MCF 10A (cell line): Measurements from ENCODE around the gene EIF2S3. TPM values are rescaled to one million over a fixed set of nuclear protein-coding genes. Genes with fewer than 3 reads are reported as not detected.

Experiments
- BruUV-seq: library from RNA; stranded (reverse); fragments of 400-500 nt; replicated peaks from 2 replicates; lab custom pipeline; 2021; lab: Mats Ljungman, UMichigan
- CTCF ChIA-PET: fragments of 300-600 bp; sonication (Branson Sonifier 250); formaldehyde crosslinking; extraction: SDS; loops from one replicate; lab custom pipeline; 2021; ENCODE audit warnings: antibody characterized with exemption, inconsistent platforms; lab: Yijun Ruan, JAX
- POLR2A ChIA-PET: fragments of 300-600, 350-650 bp; sonication (Branson Sonifier 250); formaldehyde crosslinking; extraction: SDS; loops from one replicate; lab custom pipeline; 2020; ENCODE audit warnings: antibody characterized with exemption, inconsistent platforms; lab: Yijun Ruan, JAX
- DNase-seq: peaks from one replicate; pipeline ENCODE4 v3.0.0-alpha.2; 2018; ENCODE audit not compliant: unreplicated experiment
- H3K27ac Mint-ChIP-seq: one replicate; pipeline ENCODE4 v1.8.0; 2022; ENCODE audit warnings: mild to moderate bottlenecking, low read depth, mixed read lengths; ENCODE audit not compliant: unreplicated experiment
- H3K27me3 Mint-ChIP-seq: one replicate; pipeline ENCODE4 v1.8.0; 2022; ENCODE audit warnings: mixed read lengths; ENCODE audit not compliant: insufficient read depth, unreplicated experiment
- H3K36me3 Mint-ChIP-seq: one replicate; pipeline ENCODE4 v1.8.0; 2022; ENCODE audit warnings: mild to moderate bottlenecking, moderate library complexity, mixed read lengths; ENCODE audit not compliant: insufficient read depth, unreplicated experiment
- H3K4me1 Mint-ChIP-seq: one replicate; pipeline ENCODE4 v1.8.0; 2022; ENCODE audit warnings: mixed read lengths; ENCODE audit not compliant: insufficient read depth, unreplicated experiment
- H3K4me3 Mint-ChIP-seq: one replicate; pipeline ENCODE4 v1.8.0; 2022; ENCODE audit warnings: mild to moderate bottlenecking, moderate library complexity, mixed read lengths; ENCODE audit not compliant: unreplicated experiment
- H3K9me3 Mint-ChIP-seq: one replicate; pipeline ENCODE4 v1.8.0; 2022; ENCODE audit warnings: mixed read lengths; ENCODE audit not compliant: unreplicated experiment
- intact Hi-C: fragments of 100-400 bp; cut with micrococcal nuclease; formaldehyde crosslinking; loops from 2 replicates; pipeline ENCODE4 v1.14.1; 2022
- total RNA-seq: library from RNA; stranded (reverse); gene quantifications from 2 replicates; pipeline ENCODE4 v1.2.3, GENCODE V29; 2022
- TF ChIP-seq, protein P1 (sequence below): fragments of 200-600 bp; IDR thresholded peaks from one replicate; pipeline ENCODE4 v1.8.0; 2022; ENCODE audit warnings: antibody characterized with exemption, mild to moderate bottlenecking; ENCODE audit not compliant: unreplicated experiment

The EIF2S3 gene
- total RNA-seq, 1 experiment from 2014 or later: 391 TPM

- H3K36me3 Mint-ChIP-seq: peaks cover 42% of the 10 kb centered on the region
- intact Hi-C loops: loop anchor here (1.0 to 5.0 kb wide), 4 partner anchors 70 to 418 kb away; no protein-coding TSS in a partner anchor
- POLR2A ChIA-PET: interaction anchor here (0.8 to 1.3 kb wide), 2 partner anchors 22 to 65 kb away, joined by 3 read pairs; no protein-coding TSS in a partner anchor
- BruUV-seq: no TSS peak
- no peak overlapping the region for H3K27ac Mint-ChIP-seq
- no peaks in the 10 kb centered on the region for H3K4me1 Mint-ChIP-seq
- no peak overlapping the region for H3K4me3 Mint-ChIP-seq
- CTCF ChIA-PET: interaction anchor here (0.6 to 0.7 kb wide), 2 partner anchors 125 to 616 kb away, joined by 4 to 5 read pairs; no protein-coding TSS in a partner anchor
- no peaks in the 10 kb centered on the region for H3K9me3 Mint-ChIP-seq
- TF ChIP-seq, protein P1, sequence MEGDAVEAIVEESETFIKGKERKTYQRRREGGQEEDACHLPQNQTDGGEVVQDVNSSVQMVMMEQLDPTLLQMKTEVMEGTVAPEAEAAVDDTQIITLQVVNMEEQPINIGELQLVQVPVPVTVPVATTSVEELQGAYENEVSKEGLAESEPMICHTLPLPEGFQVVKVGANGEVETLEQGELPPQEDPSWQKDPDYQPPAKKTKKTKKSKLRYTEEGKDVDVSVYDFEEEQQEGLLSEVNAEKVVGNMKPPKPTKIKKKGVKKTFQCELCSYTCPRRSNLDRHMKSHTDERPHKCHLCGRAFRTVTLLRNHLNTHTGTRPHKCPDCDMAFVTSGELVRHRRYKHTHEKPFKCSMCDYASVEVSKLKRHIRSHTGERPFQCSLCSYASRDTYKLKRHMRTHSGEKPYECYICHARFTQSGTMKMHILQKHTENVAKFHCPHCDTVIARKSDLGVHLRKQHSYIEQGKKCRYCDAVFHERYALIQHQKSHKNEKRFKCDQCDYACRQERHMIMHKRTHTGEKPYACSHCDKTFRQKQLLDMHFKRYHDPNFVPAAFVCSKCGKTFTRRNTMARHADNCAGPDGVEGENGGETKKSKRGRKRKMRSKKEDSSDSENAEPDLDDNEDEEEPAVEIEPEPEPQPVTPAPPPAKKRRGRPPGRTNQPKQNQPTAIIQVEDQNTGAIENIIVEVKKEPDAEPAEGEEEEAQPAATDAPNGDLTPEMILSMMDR: no peak
- no peak for DNase-seq
- no peaks in the 10 kb centered on the region for H3K27me3 Mint-ChIP-seq
Measured at GRCh38 chrX:24080704-24081103, 25.9 kb downstream of the EIF2S3 start.

GRCh38 chrX:24081661-24082154 lies 27.0 kb downstream of the EIF2S3 start:
- Mint-ChIP-seq H3K36me3 (peaks cover 32% of the 10 kb centered on the region), H3K9me3 (no peaks in the 10 kb centered on the region), H3K4me1 (no peaks in the 10 kb centered on the region), H3K4me3 (peak overlapping the region; percentile 21), H3K27ac (no peak overlapping the region), H3K27me3 (no peaks in the 10 kb centered on the region)
- TF ChIP-seq, protein P1: peak; percentile 65
- intact Hi-C loops: loop anchor here (1.0 to 5.0 kb wide), 4 partner anchors 69 to 417 kb away; no protein-coding TSS in a partner anchor
- BruUV-seq: no TSS peak
- DNase-seq: peak; percentile 84
- POLR2A ChIA-PET: interaction anchor here (0.6 to 1.3 kb wide), 3 partner anchors 22 to 161 kb away, joined by 4 to 6 read pairs (median 4); no protein-coding TSS in a partner anchor
- CTCF ChIA-PET: interaction anchor here (0.6 to 1.2 kb wide), 6 partner anchors 25 to 165 kb away, joined by 3 to 5 read pairs (median 3); no protein-coding TSS in a partner anchor

DNA sequence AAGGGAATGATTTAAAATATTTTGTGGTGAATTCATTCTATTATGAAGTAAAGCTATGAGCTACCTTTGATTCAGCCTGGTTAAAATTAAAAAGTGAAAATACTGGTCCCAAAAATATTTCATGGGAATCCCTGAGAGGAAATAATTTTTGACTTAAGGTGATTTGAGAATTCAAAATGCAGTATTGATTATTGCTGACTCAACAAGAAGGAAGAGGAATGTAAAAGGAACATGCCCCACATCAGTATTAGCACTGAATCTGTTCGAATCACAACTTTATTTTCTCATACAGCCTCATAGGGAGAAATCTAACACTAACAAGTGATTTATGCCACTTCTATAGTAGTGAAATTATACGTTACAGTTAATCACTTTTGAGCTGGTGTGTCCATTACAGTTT lies 27.7 kb downstream of the EIF2S3 start:
- no peak for DNase-seq
- ChIA-PET CTCF (interaction anchor here (0.6 to 1.2 kb wide), 11 partner anchors 24 to 289 kb away, joined by 3 to 7 read pairs (median 3); no protein-coding TSS in a partner anchor), POLR2A (interaction anchor here (0.6 to 1.3 kb wide), 3 partner anchors 23 to 83 kb away, joined by 4 to 6 read pairs (median 4); no protein-coding TSS in a partner anchor)
- intact Hi-C loops: loop anchor here (5.0 kb wide), 1 partner anchor 285 kb away; no protein-coding TSS in a partner anchor
- Mint-ChIP-seq H3K4me1 (no peaks in the 10 kb centered on the region), H3K4me3 (no peak overlapping the region), H3K9me3 (no peaks in the 10 kb centered on the region), H3K27me3 (no peaks in the 10 kb centered on the region), H3K27ac (no peak overlapping the region), H3K36me3 (peaks cover 25% of the 10 kb centered on the region)
- TF ChIP-seq, protein P1: no peak
- no TSS peak for BruUV-seq

- H3K4me3 Mint-ChIP-seq: no peak overlapping the region
- ChIA-PET CTCF (interaction anchor here (0.7 to 0.9 kb wide), 2 partner anchors 58 to 158 kb away, joined by 5 read pairs; partner anchors contain the start of gene KLHL15), POLR2A (interaction anchor here (1.2 kb wide), 1 partner anchor 73 kb away, joined by 3 read pairs; no protein-coding TSS in a partner anchor)
- H3K27me3 Mint-ChIP-seq: no peaks in the 10 kb centered on the region
- no peaks in the 10 kb centered on the region for H3K9me3 Mint-ChIP-seq
- no peak for DNase-seq
- no peaks in the 10 kb centered on the region for H3K4me1 Mint-ChIP-seq
- intact Hi-C loops: no loop called here
- no peak overlapping the region for H3K27ac Mint-ChIP-seq
- no TSS peak for BruUV-seq
- no peaks in the 10 kb centered on the region for H3K36me3 Mint-ChIP-seq
- TF ChIP-seq, protein P1: no peak
Measured at GRCh38 chrX:24085101-24085500, 30.3 kb downstream of the EIF2S3 start.
